ENCODE data around the gene DHRS4. TPM values are rescaled to one million over a fixed set of nuclear protein-coding genes. Genes with fewer than 3 reads are reported as not detected.

DHRS4 gene
- total RNA-seq, 1 experiment from 2014 or later: 12.7 TPM

GRCh38 chr14:23910101-23910875, 43.3 kb upstream of the DHRS4 start:
- Mint-ChIP-seq H3K4me3 (no peak overlapping the region), H3K9me3 (peaks cover 0 to 14% of the 10 kb centered on the region in 2 experiments; a peak in 2 of 5 replicates), H3K27me3 (ENCODE audit: low read depth) (peaks cover 2% of the 10 kb centered on the region; the same call in 1 of the 2 replicates), H3K27ac (peak overlapping the region in 1 of 3 experiments; percentile 52; a peak in 1 of 7 replicates), H3K36me3 (ENCODE audit: insufficient read depth in 1 of 3, low read depth in 3 of 3) (peaks cover 0 to 9% (median 1%) of the 10 kb centered on the region in 3 experiments; a peak in 2 of 7 replicates), H3K4me1 (peaks cover 8 to 18% of the 10 kb centered on the region in 2 experiments)
- H4K5ac ChIP-seq (ENCODE audit: insufficient read length, low read depth, low read length): no peak overlapping the region
- H2BK15ac ChIP-seq (ENCODE audit: low read depth, low read length): no peak overlapping the region
- H3K4me1 ChIP-seq (ENCODE audit: insufficient read depth, low read length): 0 out of 2 replicates have a peak, but pooled peaks cover 2% of the 10 kb centered on the region
- no peak overlapping the region for H2BK120ac ChIP-seq (ENCODE audit: low read depth, low read length, poor library complexity, severe bottlenecking)
- no peaks in the 10 kb centered on the region for H4K20me1 ChIP-seq (ENCODE audit: control insufficient read depth, insufficient read depth, insufficient read length)
- no peak overlapping the region for H4K8ac ChIP-seq (replicated peaks; ENCODE audit: insufficient read length, low read depth, low read length)
- no peak overlapping the region for H3K4ac ChIP-seq (ENCODE audit: low read depth, low read length)
- no peak overlapping the region for H2BK20ac ChIP-seq (ENCODE audit: low read depth, low read length, poor library complexity, severe bottlenecking)
- no peak overlapping the region for H3K4me2 ChIP-seq (ENCODE audit: insufficient read depth, insufficient read length, low read length)
- peak; percentile 89 for DNase-seq
- H3K18ac ChIP-seq (ENCODE audit: insufficient read length, low read depth, low read length): no peak overlapping the region
- H3K56ac ChIP-seq (ENCODE audit: insufficient read length, low read depth, low read length): no peak overlapping the region
- no peak overlapping the region for H3K9ac ChIP-seq (ENCODE audit: extremely low read depth, insufficient read length, low read length)
- no peaks in the 10 kb centered on the region for H3K27me3 ChIP-seq (ENCODE audit: insufficient read depth, low read length)
- H3K27ac ChIP-seq (ENCODE audit: insufficient read length, low read depth, low read length): no peak overlapping the region
- no peak overlapping the region for H2BK12ac ChIP-seq (ENCODE audit: insufficient read length, low read depth, low read length)
- no peak overlapping the region for H3K14ac ChIP-seq (ENCODE audit: insufficient read depth, low read length)
- H2BK5ac ChIP-seq (ENCODE audit: insufficient read length, low read length): no peak overlapping the region
- H3K23me2 ChIP-seq (ENCODE audit: insufficient read length, low read depth, low read length, poor library complexity, severe bottlenecking): no peaks in the 10 kb centered on the region
- H2AK5ac ChIP-seq (ENCODE audit: insufficient read length, low read length): no peak overlapping the region
- no peak overlapping the region for H3T11ph ChIP-seq (ENCODE audit: low read length)
- peak; percentile 84 for TF ChIP-seq CTCF (conservative IDR thresholded peaks at IDR 0.05)
- WGBS (ENCODE audit: extremely low coverage, insufficient read length, low lambda C conversion rate): no CpG with 5 or more reads among the region's 7 CpGs
- no peak overlapping the region for H4K91ac ChIP-seq (ENCODE audit: insufficient read length, low read depth, low read length)
- H3K79me2 ChIP-seq (ENCODE audit: insufficient read depth, low read length): no peaks in the 10 kb centered on the region
- no peaks in the 10 kb centered on the region for H3K9me3 ChIP-seq (ENCODE audit: control insufficient read depth, low read depth, low read length)
- no peak overlapping the region for H3K23ac ChIP-seq (ENCODE audit: insufficient read length, low read depth, low read length)
- no peaks in the 10 kb centered on the region for H3K79me1 ChIP-seq (ENCODE audit: insufficient read depth, low read depth, low read length, poor library complexity, severe bottlenecking)
- H2AFZ ChIP-seq (ENCODE audit: low read length): no peak overlapping the region

Data from H9 (cell line).